DMS 273 (cell line): ENCODE measurements around the gene ULK4.
"Not testable (repeated sequence)": the region's sequence is repeated elsewhere in the genome, so short reads cannot be mapped to it uniquely, and the experiment has no call there.

Source experiments
- DNase-seq: peaks from one replicate; lab custom pipeline; 2025; ENCODE audit not compliant: unreplicated experiment; lab: John Stamatoyannopoulos, UW

Gene ULK4

DNA sequence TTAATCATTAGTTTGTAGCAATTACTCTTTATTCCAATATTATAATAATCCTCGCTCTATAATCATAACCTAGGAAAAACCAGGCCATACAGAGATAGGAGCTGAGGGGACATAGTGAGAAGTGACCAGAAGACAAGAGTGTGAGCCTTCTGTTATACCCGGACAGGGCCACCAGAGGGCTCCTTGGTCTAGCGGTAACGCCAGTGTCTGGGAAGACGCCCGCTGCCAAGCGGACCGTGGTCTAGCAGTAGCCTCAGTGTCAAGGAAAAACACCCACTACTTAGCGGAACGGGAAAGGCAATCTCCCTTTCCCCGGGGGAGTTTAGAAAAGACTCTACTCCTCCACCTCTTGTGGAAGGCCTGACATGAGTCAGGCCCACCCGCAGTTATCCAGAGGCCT is 266.1 kb downstream of the ULK4 start:
- DNase-seq = not testable (repeated sequence)

- DNase-seq = no peak
These were observed 268.1 kb downstream of the ULK4 start for GRCh38 chr3:41693799-41694198.

DNA sequence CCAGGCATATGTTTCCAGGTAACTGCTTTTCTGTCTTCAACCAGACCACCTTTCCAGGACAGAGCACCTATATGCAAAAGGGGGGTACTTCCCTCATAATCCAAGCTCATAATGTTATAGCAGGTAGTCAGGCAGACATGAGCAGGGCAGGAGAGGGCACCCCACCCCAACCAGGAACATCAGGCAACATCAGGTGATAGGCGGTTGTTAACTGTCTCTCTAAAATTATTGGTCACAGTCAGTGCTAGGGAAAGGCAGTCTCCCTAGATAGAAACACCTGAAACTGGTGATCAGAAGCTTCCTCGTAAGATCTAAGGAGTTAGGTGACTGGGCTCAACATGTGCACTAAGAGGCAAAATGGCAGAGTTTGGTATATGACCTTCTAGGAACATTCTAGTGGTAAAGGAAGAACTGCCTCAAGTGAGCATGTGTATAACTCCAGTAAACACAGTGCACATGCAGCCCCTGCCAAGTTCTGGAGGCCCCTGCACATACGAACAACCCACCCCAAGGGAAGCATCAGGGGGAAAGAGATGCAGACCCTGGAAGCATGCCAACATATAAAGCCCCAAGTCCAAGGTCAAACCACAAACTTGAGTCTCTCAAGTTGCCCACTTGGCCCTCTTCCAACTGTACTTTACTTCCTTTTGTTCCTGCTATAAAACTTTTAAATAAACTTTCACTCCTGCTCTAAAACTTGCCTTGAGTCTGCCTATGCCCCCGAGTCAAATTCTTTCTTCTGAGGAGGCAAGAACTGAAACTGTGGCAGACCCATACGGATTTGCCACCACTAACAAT is 270.9 kb downstream of the ULK4 start:
- peak; percentile 2 for DNase-seq

GRCh38 chr3:41688595-41689380 is 273.1 kb downstream of the ULK4 start:
- no peak for DNase-seq

DNA sequence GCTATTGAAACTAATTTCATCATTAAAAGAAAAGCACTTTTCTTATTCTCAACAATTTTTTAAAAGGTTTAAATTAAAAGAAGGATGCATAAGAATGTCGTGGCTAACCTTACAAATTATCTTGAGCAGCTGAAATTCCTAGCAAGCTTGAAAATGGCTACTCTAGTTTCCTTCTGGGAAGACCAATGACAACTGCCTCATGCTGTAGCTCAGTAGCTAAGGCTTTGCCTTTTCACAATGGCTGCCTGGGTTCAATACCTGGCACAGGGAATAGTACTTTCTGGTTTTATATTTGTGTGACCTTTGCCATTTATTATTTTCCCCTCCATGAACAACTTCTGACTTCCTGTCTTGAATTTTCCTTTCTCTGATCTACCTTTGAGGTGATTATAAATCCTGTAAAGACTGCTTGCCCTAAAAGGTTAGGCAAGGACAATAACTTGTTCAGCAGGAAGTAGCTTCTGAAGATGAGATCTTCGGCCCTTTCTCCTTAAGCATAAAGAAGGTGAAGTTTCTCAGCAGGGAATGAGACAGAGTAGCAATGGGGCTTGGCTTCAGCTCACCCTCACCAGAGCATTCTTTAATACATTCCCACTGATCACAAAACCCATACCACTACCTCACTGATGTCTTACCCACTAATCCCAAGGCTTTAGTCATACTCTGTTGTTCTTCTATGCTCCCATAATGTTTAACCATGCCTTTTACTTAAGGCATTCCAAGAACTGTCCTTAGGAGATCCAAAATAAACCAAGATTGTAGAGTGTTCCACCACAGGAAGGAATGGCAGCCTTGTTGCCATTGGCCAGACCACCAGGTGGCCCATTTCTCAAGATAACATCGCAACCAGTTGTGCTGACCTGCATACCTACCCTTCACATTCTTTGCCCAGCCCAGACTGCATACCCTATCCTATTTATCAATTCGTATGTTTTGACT is 276.8 kb downstream of the ULK4 start:
- DNase-seq = no peak

- DNase-seq = no peak
These were observed 278.1 kb downstream of the ULK4 start for GRCh38 chr3:41683666-41684350.

DNA sequence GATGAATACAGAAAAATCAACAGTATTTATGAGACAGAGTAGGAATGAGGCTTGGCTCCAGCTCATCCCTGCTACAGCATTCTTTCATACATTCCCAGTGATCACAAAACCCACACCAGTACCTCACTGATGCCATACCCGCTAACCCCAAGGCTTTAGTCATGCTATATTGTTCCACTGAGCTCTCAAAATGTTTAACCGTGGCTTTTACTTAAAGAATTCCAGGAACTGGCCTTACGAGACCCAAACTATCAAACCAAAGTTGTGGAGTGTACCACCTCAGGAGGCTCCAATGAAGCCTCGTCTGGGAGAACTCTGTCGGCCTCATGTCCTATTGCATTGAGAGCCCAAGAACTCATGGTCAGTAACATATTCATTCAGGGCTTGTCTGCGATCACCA is 278.9 kb downstream of the ULK4 start:
- DNase-seq = no peak

GRCh38 chr3:41682382-41682781 is 279.5 kb downstream of the ULK4 start:
- DNase-seq = no peak

GRCh38 chr3:41681479-41681878 is 280.4 kb downstream of the ULK4 start:
- DNase-seq = no peak

DNA sequence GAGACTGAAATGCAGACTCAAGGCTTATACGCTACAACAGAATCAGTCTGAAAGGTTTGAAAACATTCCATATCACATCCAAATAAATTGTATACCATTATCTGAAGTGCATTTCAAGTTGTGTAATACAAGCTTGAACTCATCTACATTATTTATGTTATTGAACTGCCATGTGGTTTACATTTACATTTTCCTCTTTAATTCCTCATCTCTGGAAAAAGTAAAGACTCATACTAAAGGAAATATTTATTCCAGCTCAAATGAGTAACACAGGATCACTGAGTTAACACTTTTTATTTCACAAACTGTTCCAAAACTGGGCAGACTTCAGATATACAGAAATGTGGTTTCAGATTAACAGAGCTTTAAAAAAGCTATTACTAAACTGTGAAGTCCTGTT is 282.5 kb downstream of the ULK4 start:
- no peak for DNase-seq

- not testable (repeated sequence) for DNase-seq
These were observed 286.8 kb downstream of the ULK4 start for GRCh38 chr3:41675102-41675501.

GRCh38 chr3:41674449-41674848 is 287.5 kb downstream of the ULK4 start:
- no peak for DNase-seq

DNA sequence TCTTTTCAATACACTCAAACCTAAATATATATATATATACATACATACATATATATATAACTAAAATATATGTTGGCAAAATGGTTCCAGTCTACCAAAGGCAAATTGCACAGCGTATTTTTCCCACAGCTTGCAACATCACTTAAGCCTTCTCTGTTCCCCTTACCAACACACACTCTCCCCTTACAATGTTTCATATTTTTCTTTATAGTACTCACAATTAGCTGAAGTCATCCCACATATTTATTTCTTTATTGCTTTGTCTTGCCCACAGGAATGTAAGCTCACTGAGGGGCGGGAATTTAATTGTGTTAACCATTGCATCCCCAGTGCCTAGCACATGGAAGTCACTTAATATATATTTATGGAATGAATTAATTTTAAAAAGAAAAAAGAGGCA is 288.3 kb downstream of the ULK4 start:
- no peak for DNase-seq

DNA sequence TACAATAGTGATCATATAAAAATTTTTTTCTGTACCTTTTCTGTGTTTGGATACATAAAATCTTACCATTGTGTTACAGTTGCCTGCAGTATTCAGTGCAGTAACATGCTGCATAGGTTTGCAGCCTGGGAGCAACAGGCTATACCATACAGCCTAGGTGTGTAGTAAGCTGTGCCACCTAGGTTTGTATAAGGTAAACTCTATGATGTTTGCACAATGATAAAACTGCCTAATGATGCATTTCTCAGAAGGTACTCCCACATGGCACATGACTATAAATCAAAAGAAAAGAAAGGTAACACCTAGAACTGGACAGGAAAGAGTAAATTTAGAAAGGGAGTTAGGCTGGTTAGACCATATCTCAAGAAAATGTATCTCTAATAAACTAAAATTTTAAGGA is 293.5 kb downstream of the ULK4 start:
- DNase-seq = no peak

GRCh38 chr3:41662288-41662687 is 299.6 kb downstream of the ULK4 start:
- DNase-seq = no peak

- DNase-seq = no peak
These were observed 300.1 kb downstream of the ULK4 start for GRCh38 chr3:41661796-41662195.

DNA sequence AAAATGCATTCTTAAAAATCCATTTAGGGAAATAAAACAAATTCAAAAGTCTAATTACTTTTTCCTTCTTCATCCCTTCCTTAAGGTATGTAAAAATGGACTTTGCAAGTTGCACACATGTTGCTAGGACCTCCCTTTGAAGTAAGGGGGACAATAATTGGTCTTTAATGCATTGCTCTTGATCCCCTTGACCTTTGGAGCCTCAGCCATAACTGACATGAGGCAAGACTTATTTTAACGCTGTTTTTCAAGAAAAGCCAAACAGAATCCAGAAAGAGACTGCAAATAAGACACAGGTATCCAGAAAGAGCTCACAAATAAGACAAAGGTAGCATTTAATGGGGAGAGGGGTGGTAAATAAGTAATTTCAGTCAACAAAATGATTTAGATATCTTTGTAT is 301.4 kb downstream of the ULK4 start:
- DNase-seq = no peak

DNA sequence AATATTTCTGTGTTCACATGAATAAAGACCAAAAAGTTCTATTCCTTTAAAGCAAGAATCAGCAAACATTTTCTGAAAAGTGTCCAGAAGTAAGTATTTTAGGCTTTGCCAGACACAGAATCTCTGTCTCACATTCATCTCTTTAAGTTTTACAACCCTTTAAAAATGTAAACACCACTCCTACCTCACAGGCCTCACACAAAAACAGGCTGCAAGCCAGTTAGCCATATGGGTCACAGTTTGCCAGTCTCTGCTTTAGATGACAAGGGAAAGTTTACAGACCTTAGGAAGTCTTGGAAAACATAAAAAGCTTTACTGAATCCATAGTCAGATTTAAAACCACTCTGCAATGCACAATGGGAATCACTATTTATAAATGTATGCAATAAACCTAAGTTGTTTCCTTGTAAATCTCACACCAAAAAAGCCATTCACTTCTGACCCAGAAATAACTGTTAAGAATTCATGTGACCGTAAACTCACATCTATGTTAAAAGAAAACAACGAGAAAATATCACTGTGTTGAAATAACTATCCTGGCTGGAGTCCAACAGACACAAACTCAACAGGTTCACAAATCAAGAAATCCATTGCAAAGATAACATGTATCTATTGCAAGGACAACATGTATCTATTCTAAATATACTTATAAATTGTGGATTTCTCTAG is 308.2 kb downstream of the ULK4 start:
- DNase-seq = peak; percentile 48

DNA sequence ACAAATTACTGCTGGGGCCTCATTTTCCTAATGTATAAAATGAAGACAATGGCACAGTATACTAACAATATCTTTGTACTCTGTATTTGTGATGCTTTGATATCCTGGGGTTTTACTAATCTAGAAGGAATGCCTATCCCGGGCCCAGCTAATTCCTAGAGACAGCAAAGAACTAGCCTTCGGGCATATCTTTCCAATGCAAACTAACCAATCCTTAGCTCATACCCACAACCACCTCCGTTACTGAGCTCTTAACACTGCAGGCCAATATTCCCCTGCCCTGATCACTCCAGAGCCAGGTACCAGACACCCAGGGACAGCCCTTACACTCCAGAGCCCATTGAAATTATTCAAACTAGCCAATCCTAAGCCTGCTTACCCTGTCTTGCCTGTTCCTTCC is 309.0 kb downstream of the ULK4 start:
- no peak for DNase-seq

- no peak for DNase-seq
These were observed 309.4 kb downstream of the ULK4 start for GRCh38 chr3:41652506-41652905.
